ENCODE data around the gene ZNF581.

Gene ZNF581

GRCh38 chr19:55683449-55684261 is 40.2 kb downstream of the ZNF581 start:
- DNase-seq: no peak

- no peak for DNase-seq
Observed at GRCh38 chr19:55684946-55685681, 41.7 kb downstream of the ZNF581 start.

GRCh38 chr19:55685776-55686175 is 42.3 kb downstream of the ZNF581 start:
- DNase-seq: no peak

DNA sequence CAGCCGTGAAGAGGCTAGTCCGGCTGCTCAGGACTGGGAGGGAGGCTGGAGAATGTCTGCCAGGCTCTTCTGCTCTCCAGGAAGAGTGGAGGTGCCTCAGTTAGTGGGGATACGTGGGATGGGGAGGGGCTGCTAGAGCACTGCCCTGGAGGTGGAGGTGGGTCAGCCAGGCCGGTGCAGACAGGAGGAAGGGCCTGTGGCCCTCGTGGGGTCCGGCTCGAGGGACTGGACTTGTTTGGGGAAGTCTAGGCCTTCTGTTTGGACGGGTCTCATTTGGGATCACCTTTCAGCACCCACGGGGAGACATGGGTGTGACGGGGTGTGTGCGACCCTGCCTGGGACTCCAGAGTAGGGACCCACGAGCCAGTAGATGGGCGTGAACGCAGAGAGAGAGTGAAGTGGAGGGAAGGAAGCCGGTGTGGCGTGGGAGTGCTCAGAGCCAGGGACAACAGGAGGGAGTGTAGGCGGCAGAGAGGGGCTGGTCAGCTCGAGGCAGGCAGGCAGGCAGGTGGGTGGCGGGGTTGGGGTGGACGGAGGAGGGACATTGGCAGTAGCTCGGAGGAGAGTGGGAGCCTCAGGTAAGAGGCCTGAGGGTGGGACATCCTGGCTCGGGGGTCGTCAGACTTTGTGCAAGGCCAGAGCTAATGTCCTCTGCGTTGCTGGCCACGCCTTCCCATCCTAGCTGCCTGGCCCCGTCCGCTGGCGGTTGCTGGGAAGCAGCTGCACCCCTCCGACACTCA is 43.0 kb downstream of the ZNF581 start:
- no peak for DNase-seq

DNA sequence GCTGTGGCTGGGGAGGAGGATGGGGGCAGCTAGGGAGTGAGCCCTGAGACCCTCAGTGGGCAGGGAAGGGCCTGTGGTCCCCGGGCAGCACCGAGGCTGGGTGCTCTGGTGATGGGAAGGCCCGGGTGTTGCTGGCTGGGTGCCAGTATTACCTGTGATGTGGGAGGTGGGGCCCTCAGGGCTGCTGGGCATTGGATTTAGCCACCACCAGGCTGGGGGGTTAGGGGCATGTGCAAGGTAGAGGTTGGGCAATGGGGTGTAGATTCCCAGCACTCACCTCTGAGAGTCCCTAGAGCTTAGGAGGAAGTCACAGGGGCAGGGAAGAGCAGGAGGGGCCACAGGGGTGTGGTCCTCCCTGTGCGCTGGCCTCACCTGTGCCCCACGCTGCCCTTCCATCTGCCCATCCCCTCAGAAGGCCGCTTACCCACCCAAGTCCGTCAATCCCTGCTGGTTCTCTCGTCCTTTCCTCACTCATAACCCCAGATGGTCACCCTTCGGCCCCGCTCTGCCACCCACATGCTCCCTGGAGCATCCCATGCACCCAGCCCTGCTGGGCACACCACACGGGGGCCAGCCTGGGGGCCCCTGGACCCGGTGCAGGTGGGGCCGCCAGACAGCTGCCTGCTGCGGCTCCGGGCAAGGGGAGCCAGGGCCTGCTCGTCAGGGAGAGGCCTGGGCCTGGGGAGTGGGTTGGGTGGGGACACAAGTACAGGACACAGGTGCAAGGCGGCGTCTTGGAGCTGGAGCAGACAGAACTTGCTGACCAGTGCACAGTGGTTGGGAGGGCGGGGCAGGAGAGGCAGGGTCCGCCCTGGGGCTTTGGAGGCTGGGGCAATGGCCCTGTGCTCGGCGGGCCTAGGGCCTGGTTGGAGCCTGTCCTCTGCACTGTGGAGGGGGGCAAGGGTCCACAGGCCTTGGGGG is 44.1 kb downstream of the ZNF581 start:
- no peak for DNase-seq

GRCh38 chr19:55688422-55689218 is 45.2 kb downstream of the ZNF581 start:
- no peak for DNase-seq

DNA sequence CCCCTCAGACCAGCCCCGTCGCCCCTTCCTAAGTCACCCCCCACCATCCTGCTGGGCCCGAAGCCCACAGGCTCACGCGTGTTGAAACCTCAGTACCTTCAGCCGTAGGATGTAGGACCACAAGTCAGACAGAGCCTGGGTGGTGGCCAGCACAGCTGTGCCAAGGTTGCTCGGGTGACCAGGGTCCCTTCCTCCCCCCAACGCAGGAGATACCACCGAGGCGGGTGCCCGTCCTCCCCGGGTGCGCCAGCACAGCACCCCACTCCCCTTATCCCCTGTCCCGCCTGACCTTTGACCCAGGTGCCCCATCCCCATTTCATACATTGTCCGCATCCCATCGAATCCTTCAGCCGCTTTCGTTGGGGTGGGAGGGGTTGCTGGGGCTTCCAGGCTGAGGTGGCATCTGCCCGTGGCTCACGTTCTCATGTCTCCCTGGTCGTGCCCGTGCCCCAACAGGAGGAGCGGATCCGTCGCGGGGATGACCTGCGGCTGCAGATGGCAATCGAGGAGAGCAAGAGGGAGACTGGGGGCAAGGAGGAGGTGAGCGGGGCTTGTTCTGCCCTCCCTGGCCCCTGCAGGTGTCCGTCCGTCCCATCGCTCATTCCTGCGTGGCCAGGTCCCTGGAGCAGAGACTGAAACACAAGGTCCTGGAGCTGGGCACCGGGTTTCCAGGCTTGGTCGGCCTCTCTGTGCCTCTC is 46.1 kb downstream of the ZNF581 start:
- DNase-seq: no peak

DNA sequence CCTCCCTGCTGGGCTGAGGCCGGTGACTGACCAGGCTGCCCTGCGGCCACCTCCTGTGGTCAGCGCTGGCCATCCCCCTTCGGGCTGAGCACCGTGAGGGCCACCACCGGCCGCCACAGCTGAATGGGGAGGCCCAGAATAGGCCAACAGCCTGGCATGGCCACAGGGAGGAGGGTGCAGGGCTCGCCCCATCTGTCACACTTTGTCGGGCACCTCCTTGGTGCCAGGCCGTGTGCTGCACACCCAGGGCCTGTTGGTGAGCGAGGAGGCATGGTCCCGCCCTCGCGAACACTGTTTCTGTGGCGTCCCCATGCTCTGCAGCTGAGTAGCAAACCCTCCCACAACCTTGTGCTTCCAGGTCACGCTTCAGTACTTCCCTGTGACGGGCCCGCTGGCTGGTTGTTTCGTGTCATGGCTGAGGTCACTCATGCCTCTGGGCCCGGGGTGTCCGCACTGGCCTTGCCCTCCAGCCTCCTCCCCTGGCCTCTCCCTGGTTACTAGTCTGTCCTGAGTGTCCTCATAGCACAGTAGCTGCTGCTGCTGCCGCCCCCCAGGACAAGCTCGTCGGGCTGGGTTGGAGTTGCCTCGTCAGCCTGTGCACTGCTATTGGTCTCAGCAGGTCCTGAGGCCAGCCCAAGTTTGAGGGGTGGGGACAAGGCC is 46.8 kb downstream of the ZNF581 start:
- no peak for DNase-seq

DNA sequence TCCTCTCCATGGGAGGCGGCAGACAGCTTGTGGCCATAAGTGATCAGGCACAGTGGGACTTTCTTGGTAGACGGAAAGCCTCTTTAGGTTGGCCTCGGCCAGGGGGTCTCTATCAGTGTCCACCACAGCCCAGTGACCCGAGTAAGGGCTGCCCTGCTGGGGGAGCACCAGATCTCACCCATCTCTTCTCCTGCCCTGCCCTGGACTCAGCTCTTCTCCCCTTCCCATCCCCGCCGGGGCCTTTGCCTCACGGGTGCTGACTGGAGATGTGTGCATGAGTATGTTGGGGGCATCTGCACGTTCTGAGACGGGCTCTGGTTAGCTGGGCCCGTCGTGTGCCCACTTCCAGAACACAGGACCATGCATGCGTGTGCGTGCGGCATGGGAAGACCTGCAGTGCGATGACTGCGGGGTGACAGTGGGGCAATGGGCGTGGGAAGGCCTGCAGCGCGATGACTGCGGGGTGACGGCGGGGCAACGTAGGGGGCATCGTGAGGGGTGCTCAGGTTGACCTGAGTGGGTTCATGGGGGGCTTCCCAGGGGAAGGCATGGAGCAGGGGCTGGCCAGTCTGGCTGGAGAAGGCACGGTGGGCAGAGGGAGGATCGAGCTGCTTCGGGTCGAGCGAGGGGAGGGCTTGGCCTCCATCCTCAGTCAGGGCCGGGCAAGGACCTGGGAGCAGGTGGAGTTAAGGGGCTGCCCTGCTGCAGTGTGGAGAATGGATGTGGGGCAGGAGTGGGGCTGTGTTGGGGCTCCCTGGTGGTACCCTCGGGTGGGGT is 47.5 kb downstream of the ZNF581 start:
- DNase-seq: no peak

GRCh38 chr19:55691561-55692481 is 48.4 kb downstream of the ZNF581 start:
- no peak for DNase-seq

DNA sequence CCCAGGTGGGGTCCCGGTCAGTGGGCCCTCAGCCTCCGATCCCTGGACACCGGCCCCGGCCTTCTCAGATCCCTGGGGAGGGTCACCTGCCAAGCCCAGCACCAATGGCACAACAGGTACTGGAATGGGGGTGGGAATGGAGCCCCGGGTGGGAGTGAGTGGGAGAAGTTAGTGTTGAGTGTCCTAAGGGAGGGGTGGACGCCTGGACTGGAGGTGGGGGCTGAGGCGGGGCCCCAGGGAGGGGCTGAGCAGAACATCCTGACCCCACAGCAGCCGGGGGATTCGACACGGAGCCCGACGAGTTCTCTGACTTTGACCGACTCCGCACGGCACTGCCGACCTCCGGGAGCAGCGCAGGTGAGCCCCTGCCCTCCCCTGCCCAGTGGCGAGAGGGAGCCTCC is 49.2 kb downstream of the ZNF581 start:
- DNase-seq: no peak

GRCh38 chr19:55693336-55693974 is 50.0 kb downstream of the ZNF581 start:
- DNase-seq: no peak

DNA sequence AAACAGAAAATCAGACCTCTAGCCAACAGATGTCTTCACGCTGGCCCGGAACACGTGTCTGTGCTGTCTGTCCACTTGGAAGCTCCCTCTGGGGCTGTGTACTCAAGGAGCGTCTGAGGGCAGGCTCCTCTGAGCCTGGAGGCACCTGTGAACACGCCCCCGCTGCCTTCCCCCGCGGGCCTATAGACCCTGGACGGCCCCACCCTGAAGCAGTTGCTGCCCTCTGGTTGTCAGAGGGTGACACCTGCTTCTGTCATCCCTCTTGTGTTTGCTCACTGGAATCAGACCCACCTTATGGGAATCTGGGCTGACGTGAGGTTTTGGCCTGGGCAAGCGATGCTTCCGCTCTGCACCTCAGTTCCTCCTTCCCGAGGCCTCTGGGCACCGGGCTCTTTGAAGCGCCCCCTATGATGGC is 50.8 kb downstream of the ZNF581 start:
- no peak for DNase-seq

DNA sequence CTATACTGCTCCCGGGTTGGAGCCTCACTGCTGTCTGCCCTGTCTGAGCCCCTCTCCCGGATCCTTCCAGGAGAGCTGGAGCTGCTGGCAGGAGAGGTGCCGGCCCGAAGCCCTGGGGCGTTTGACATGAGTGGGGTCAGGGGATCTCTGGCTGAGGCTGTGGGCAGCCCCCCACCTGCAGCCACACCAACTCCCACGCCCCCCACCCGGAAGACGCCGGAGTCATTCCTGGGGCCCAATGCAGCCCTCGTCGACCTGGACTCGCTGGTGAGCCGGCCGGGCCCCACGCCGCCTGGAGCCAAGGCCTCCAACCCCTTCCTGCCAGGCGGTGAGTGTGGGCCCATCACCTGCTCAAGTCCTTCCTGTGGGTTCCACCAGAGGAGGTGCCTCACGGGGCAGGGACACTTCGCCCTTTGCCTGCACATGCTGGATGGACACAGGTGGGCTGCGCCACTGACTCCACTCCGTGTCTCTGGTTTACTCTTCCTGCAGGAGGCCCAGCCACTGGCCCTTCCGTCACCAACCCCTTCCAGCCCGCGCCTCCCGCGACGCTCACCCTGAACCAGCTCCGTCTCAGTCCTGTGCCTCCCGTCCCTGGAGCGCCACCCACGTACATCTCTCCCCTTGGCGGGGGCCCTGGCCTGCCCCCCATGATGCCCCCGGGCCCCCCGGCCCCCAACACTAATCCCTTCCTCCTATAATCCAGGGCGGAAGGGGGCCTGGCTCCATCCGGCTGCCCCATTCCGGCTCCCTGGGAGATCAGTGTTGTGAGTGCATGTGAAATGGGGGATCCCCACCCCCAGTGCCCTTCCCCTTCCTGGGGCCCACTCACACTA is 51.4 kb downstream of the ZNF581 start:
- no peak for DNase-seq
